ENCODE data around the gene POPDC3. TPM values are rescaled to one million over a fixed set of nuclear protein-coding genes. Genes with fewer than 3 reads are reported as not detected.

The POPDC3 gene
- total and polyA plus RNA-seq, 10 of the 15 experiments (the other 5 are each of a cell fraction or from before 2014, with no cell fraction given): 1.6 TPM; not detected in 9

DNA sequence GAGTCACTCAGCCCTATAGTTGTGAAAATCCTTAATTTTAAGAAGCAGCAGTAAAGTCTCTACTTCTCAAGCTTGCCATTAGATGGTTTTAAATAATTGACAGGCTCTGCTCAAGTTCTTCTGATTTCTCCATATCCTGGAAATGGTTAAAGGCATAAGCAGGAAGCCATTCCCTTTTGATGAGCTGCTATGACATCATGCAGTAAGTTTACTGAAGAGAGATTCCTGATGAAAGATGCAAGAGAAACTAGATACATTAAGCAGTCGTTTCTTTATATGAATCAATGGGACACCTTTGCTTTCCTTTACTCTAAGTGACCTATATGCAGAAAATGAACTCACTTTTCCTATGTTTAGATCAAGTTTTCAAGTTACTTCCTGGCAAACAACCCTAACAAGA lies 9.8 kb downstream of the POPDC3 start (continued):
- TF ChIP-seq NKRF (conservative IDR thresholded peaks at IDR 0.05): no peak
- TF ChIP-seq TCF12 (IDR thresholded peaks at IDR 0.05; ENCODE audit: low read depth, low read length): no peak
- TF ChIP-seq, protein P1, sequence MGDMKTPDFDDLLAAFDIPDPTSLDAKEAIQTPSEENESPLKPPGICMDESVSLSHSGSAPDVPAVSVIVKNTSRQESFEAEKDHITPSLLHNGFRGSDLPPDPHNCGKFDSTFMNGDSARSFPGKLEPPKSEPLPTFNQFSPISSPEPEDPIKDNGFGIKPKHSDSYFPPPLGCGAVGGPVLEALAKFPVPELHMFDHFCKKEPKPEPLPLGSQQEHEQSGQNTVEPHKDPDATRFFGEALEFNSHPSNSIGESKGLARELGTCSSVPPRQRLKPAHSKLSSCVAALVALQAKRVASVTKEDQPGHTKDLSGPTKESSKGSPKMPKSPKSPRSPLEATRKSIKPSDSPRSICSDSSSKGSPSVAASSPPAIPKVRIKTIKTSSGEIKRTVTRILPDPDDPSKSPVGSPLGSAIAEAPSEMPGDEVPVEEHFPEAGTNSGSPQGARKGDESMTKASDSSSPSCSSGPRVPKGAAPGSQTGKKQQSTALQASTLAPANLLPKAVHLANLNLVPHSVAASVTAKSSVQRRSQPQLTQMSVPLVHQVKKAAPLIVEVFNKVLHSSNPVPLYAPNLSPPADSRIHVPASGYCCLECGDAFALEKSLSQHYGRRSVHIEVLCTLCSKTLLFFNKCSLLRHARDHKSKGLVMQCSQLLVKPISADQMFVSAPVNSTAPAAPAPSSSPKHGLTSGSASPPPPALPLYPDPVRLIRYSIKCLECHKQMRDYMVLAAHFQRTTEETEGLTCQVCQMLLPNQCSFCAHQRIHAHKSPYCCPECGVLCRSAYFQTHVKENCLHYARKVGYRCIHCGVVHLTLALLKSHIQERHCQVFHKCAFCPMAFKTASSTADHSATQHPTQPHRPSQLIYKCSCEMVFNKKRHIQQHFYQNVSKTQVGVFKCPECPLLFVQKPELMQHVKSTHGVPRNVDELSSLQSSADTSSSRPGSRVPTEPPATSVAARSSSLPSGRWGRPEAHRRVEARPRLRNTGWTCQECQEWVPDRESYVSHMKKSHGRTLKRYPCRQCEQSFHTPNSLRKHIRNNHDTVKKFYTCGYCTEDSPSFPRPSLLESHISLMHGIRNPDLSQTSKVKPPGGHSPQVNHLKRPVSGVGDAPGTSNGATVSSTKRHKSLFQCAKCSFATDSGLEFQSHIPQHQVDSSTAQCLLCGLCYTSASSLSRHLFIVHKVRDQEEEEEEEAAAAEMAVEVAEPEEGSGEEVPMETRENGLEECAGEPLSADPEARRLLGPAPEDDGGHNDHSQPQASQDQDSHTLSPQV (IDR thresholded peaks at IDR 0.05): no peak
- no peak for TF ChIP-seq GABPA (IDR thresholded peaks at IDR 0.05; ENCODE audit: low read depth)
- TF ChIP-seq, protein P2, sequence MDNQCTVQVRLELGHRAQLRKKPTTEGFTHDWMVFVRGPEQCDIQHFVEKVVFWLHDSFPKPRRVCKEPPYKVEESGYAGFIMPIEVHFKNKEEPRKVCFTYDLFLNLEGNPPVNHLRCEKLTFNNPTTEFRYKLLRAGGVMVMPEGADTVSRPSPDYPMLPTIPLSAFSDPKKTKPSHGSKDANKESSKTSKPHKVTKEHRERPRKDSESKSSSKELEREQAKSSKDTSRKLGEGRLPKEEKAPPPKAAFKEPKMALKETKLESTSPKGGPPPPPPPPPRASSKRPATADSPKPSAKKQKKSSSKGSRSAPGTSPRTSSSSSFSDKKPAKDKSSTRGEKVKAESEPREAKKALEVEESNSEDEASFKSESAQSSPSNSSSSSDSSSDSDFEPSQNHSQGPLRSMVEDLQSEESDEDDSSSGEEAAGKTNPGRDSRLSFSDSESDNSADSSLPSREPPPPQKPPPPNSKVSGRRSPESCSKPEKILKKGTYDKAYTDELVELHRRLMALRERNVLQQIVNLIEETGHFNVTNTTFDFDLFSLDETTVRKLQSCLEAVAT (IDR thresholded peaks at IDR 0.05): no peak
- no peak for TF ChIP-seq SUPT20H (IDR thresholded peaks at IDR 0.05; ENCODE audit: borderline replicate concordance, control insufficient read depth, low read depth, low read length)
- TF ChIP-seq EZH2 (IDR thresholded peaks at IDR 0.05; ENCODE audit: borderline replicate concordance, control insufficient read depth, low read depth, low read length): no peak
- TF ChIP-seq, protein P3, sequence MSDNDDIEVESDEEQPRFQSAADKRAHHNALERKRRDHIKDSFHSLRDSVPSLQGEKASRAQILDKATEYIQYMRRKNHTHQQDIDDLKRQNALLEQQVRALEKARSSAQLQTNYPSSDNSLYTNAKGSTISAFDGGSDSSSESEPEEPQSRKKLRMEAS (IDR thresholded peaks at IDR 0.05; ENCODE audit: low read depth, low read length): no peak
- no peak for TF ChIP-seq SKIL (IDR thresholded peaks at IDR 0.05; ENCODE audit: low read depth, poor library complexity, severe bottlenecking)
- TF ChIP-seq ZBED1 (IDR thresholded peaks at IDR 0.05; ENCODE audit: borderline replicate concordance): no peak
- no peak for TF ChIP-seq BCL11A (IDR thresholded peaks at IDR 0.05; ENCODE audit: low read depth, low read length)
- TF ChIP-seq, protein P4, sequence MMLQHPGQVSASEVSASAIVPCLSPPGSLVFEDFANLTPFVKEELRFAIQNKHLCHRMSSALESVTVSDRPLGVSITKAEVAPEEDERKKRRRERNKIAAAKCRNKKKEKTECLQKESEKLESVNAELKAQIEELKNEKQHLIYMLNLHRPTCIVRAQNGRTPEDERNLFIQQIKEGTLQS (IDR thresholded peaks at IDR 0.05; ENCODE audit: borderline replicate concordance, extremely low read depth, low read depth, low read length): no peak
- no peak for TF ChIP-seq ZNF384 (IDR thresholded peaks at IDR 0.05; ENCODE audit: borderline replicate concordance, low read depth, low read length)

All from GM12878 (cell line).